Measurements from ENCODE around the gene ADGRV1.
"Not testable (repeated sequence)": the region's sequence is repeated elsewhere in the genome, so short reads cannot be mapped to it uniquely, and the experiment has no call there.

The ADGRV1 gene

GRCh38 chr5:90553711-90554110 lies 4.9 kb upstream of the ADGRV1 start:
- DNase-seq (ENCODE audit: low spot score), result no peak

GRCh38 chr5:90554358-90555006 lies 4.1 kb upstream of the ADGRV1 start:
- DNase-seq (ENCODE audit: low spot score), result no peak

GRCh38 chr5:90555666-90556065 lies 2.9 kb upstream of the ADGRV1 start:
- DNase-seq (ENCODE audit: low spot score), result no peak

GRCh38 chr5:90557391-90557790 lies 1.2 kb upstream of the ADGRV1 start:
- no peak for DNase-seq (ENCODE audit: low spot score)

- DNase-seq (ENCODE audit: low spot score), result no peak
These were observed 726 bp upstream of the ADGRV1 start for GRCh38 chr5:90557871-90558270.

GRCh38 chr5:90560771-90561170 lies 2.2 kb downstream of the ADGRV1 start:
- DNase-seq (ENCODE audit: low spot score), result no peak

- no peak for DNase-seq (ENCODE audit: low spot score)
These were observed 3.2 kb downstream of the ADGRV1 start for GRCh38 chr5:90561766-90562165.

- no peak for DNase-seq (ENCODE audit: low spot score)
These were observed 3.7 kb downstream of the ADGRV1 start for GRCh38 chr5:90562341-90562740.

GRCh38 chr5:90563108-90563507 lies 4.5 kb downstream of the ADGRV1 start:
- DNase-seq (ENCODE audit: low spot score), result no peak

- DNase-seq (ENCODE audit: low spot score), result no peak
These were observed 6.9 kb downstream of the ADGRV1 start for GRCh38 chr5:90565491-90565890.

- no peak for DNase-seq (ENCODE audit: low spot score)
These were observed 10.5 kb downstream of the ADGRV1 start for GRCh38 chr5:90569084-90569483.

- no peak for DNase-seq (ENCODE audit: low spot score)
These were observed 11.4 kb downstream of the ADGRV1 start for GRCh38 chr5:90570034-90570433.

GRCh38 chr5:90571147-90571773 lies 12.7 kb downstream of the ADGRV1 start:
- DNase-seq (ENCODE audit: low spot score), result no peak

- DNase-seq (ENCODE audit: low spot score), result no peak
These were observed 17.1 kb downstream of the ADGRV1 start for GRCh38 chr5:90575712-90576111.

- not testable (repeated sequence) for DNase-seq (ENCODE audit: low spot score)
These were observed 18.0 kb downstream of the ADGRV1 start for GRCh38 chr5:90576566-90576965.

GRCh38 chr5:90579905-90580304 lies 21.3 kb downstream of the ADGRV1 start:
- DNase-seq (ENCODE audit: low spot score), result not testable (repeated sequence)

GRCh38 chr5:90581956-90582355 lies 23.4 kb downstream of the ADGRV1 start:
- DNase-seq (ENCODE audit: low spot score), result no peak

GRCh38 chr5:90585337-90585986 lies 26.9 kb downstream of the ADGRV1 start:
- no peak for DNase-seq (ENCODE audit: low spot score)

- no peak for DNase-seq (ENCODE audit: low spot score)
These were observed 27.9 kb downstream of the ADGRV1 start for GRCh38 chr5:90586469-90586868.

GRCh38 chr5:90590170-90590569 lies 31.6 kb downstream of the ADGRV1 start:
- DNase-seq (ENCODE audit: low spot score), result no peak

- DNase-seq (ENCODE audit: low spot score), result not testable (repeated sequence)
These were observed 34.5 kb downstream of the ADGRV1 start for GRCh38 chr5:90593083-90593482.

GRCh38 chr5:90595766-90596165 lies 37.2 kb downstream of the ADGRV1 start:
- DNase-seq (ENCODE audit: low spot score), result not testable (repeated sequence)

- no peak for DNase-seq (ENCODE audit: low spot score)
These were observed 39.7 kb downstream of the ADGRV1 start for GRCh38 chr5:90598293-90598692.

Measured in left forelimb (tissue), 1 donor.